Measurements from ENCODE around the gene TMEM134.

DNA sequence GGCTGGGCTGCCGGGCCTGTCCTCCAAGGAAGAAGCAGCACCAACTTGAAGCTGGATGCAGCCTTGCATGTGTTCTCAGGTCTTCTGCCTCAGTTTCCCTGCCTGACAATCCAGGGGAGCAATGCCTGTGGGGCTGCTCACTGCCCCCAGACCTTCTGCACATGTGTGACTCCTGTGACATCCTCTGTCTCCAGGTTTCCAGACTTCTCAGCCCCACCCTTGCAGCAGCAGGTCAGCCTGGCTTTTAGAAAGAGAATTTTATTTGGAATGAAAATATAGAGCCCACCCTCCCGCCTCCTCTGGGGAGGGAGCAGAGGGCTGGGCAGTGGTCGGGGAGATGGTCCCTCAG lies 31.3 kb downstream of the TMEM134 start:
- TF ChIP-seq, protein P1, sequence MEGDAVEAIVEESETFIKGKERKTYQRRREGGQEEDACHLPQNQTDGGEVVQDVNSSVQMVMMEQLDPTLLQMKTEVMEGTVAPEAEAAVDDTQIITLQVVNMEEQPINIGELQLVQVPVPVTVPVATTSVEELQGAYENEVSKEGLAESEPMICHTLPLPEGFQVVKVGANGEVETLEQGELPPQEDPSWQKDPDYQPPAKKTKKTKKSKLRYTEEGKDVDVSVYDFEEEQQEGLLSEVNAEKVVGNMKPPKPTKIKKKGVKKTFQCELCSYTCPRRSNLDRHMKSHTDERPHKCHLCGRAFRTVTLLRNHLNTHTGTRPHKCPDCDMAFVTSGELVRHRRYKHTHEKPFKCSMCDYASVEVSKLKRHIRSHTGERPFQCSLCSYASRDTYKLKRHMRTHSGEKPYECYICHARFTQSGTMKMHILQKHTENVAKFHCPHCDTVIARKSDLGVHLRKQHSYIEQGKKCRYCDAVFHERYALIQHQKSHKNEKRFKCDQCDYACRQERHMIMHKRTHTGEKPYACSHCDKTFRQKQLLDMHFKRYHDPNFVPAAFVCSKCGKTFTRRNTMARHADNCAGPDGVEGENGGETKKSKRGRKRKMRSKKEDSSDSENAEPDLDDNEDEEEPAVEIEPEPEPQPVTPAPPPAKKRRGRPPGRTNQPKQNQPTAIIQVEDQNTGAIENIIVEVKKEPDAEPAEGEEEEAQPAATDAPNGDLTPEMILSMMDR (IDR thresholded peaks at IDR 0.05), result no peak
- no peak for TF ChIP-seq POLR2A (IDR thresholded peaks at IDR 0.05)

Measured in esophagus squamous epithelium (tissue), 4 donors.